ENCODE measurements around the gene MESP2. TPM values are rescaled to one million over a fixed set of nuclear protein-coding genes. Genes with fewer than 3 reads are reported as not detected.

MESP2 gene
- polyA plus RNA-seq, 4 donors, result 0.34 to 0.39 TPM; not detected in 2

- Histone ChIP-seq H3K27me3 (ENCODE audit: control insufficient read depth in 3 of 3, insufficient read depth in 3 of 3, low read length in 3 of 3) (peaks cover 0 to 16% (median 0%) of the 10 kb centered on the region in 3 donors), H3K4me1 (ENCODE audit: control insufficient read depth in 3 of 3, insufficient read depth in 2 of 3, low read depth in 1 of 3, low read length in 2 of 3) (no peaks in the 10 kb centered on the region), H3K36me3 (ENCODE audit: control insufficient read depth in 3 of 3, insufficient read depth in 2 of 3, low read depth in 1 of 3, low read length in 3 of 3) (no peaks in the 10 kb centered on the region), H3K9me3 (ENCODE audit: control insufficient read depth in 2 of 2, insufficient read depth in 1 of 2, low read depth in 1 of 2, low read length in 1 of 2) (no peaks in the 10 kb centered on the region), H3K4me3 (ENCODE audit: low read depth in 1 of 3, low read length in 3 of 3) (no peak overlapping the region), H3K27ac (ENCODE audit: low read depth in 1 of 3, low read length in 2 of 3) (no peak overlapping the region)
- DNase-seq, result no peak
- no peak for FAIRE-seq
- WGBS, 3 donors, result 77 to 83% (median 80%) methylated on average over 8 of the region's 8 CpGs
Observed at GRCh38 chr15:89743594-89743993, 32.5 kb upstream of the MESP2 start.

GRCh38 chr15:89745131-89745530 lies 31.0 kb upstream of the MESP2 start:
- no peak overlapping the region for H3K27ac ChIP-seq (ENCODE audit: low read depth in 1 of 3, low read length in 2 of 3)
- peaks cover 0 to 28% (median 0%) of the 10 kb centered on the region in 3 donors for H3K27me3 ChIP-seq (ENCODE audit: control insufficient read depth in 3 of 3, insufficient read depth in 3 of 3, low read length in 3 of 3)
- H3K36me3 ChIP-seq (ENCODE audit: control insufficient read depth in 3 of 3, insufficient read depth in 2 of 3, low read depth in 1 of 3, low read length in 3 of 3), result no peaks in the 10 kb centered on the region
- peaks cover 0 to 4% (median 0%) of the 10 kb centered on the region in 3 donors for H3K4me1 ChIP-seq (ENCODE audit: control insufficient read depth in 3 of 3, insufficient read depth in 2 of 3, low read depth in 1 of 3, low read length in 2 of 3)
- H3K9me3 ChIP-seq (ENCODE audit: control insufficient read depth in 2 of 2, insufficient read depth in 1 of 2, low read depth in 1 of 2, low read length in 1 of 2), result no peaks in the 10 kb centered on the region
- no peak overlapping the region for H3K4me3 ChIP-seq (ENCODE audit: low read depth in 1 of 3, low read length in 3 of 3)
- FAIRE-seq (no peak), DNase-seq (no peak)
- 83 to 91% (median 84%) methylated on average over 12 to 13 of the region's 13 CpGs for WGBS, 3 donors

- peaks cover 0 to 6% (median 0%) of the 10 kb centered on the region in 3 donors for H3K4me1 ChIP-seq (ENCODE audit: control insufficient read depth in 3 of 3, insufficient read depth in 2 of 3, low read depth in 1 of 3, low read length in 2 of 3)
- FAIRE-seq, result no peak
- 27 to 88% (median 28%) methylated on average over 1 of the region's 1 CpG for WGBS, 3 donors
- no peak overlapping the region for H3K4me3 ChIP-seq (ENCODE audit: low read depth in 1 of 3, low read length in 3 of 3)
- H3K27me3 ChIP-seq (ENCODE audit: control insufficient read depth in 3 of 3, insufficient read depth in 3 of 3, low read length in 3 of 3), result peaks cover 0 to 29% (median 0%) of the 10 kb centered on the region in 3 donors
- no peak overlapping the region for H3K27ac ChIP-seq (ENCODE audit: low read depth in 1 of 3, low read length in 2 of 3)
- H3K36me3 ChIP-seq (ENCODE audit: control insufficient read depth in 3 of 3, insufficient read depth in 2 of 3, low read depth in 1 of 3, low read length in 3 of 3), result no peaks in the 10 kb centered on the region
- no peak for DNase-seq
- H3K9me3 ChIP-seq (ENCODE audit: control insufficient read depth in 2 of 2, insufficient read depth in 1 of 2, low read depth in 1 of 2, low read length in 1 of 2), result no peaks in the 10 kb centered on the region
Observed at GRCh38 chr15:89745768-89746167, 30.4 kb upstream of the MESP2 start.

- no peak overlapping the region for H3K27ac ChIP-seq (ENCODE audit: low read depth in 1 of 3, low read length in 2 of 3)
- FAIRE-seq (no peak), DNase-seq (no peak)
- no peak overlapping the region for H3K4me3 ChIP-seq (ENCODE audit: low read depth in 1 of 3, low read length in 3 of 3)
- no peaks in the 10 kb centered on the region for H3K36me3 ChIP-seq (ENCODE audit: control insufficient read depth in 3 of 3, insufficient read depth in 2 of 3, low read depth in 1 of 3, low read length in 3 of 3)
- 58 to 74% (median 72%) methylated on average over 9 of the region's 9 CpGs for WGBS, 3 donors
- H3K4me1 ChIP-seq (ENCODE audit: control insufficient read depth in 3 of 3, insufficient read depth in 2 of 3, low read depth in 1 of 3, low read length in 2 of 3), result peaks cover 0 to 9% (median 0%) of the 10 kb centered on the region in 3 donors
- H3K27me3 ChIP-seq (ENCODE audit: control insufficient read depth in 3 of 3, insufficient read depth in 3 of 3, low read length in 3 of 3), result peaks cover 0 to 29% (median 0%) of the 10 kb centered on the region in 3 donors
- no peaks in the 10 kb centered on the region for H3K9me3 ChIP-seq (ENCODE audit: control insufficient read depth in 2 of 2, insufficient read depth in 1 of 2, low read depth in 1 of 2, low read length in 1 of 2)
Observed at GRCh38 chr15:89746386-89746780, 29.7 kb upstream of the MESP2 start.

- no peak overlapping the region for H3K27ac ChIP-seq (ENCODE audit: low read depth in 1 of 3, low read length in 2 of 3)
- peaks cover 0 to 29% (median 0%) of the 10 kb centered on the region in 3 donors for H3K27me3 ChIP-seq (ENCODE audit: control insufficient read depth in 3 of 3, insufficient read depth in 3 of 3, low read length in 3 of 3)
- H3K9me3 ChIP-seq (ENCODE audit: control insufficient read depth in 2 of 2, insufficient read depth in 1 of 2, low read depth in 1 of 2, low read length in 1 of 2), result no peaks in the 10 kb centered on the region
- no peak overlapping the region for H3K4me3 ChIP-seq (ENCODE audit: low read depth in 1 of 3, low read length in 3 of 3)
- H3K36me3 ChIP-seq (ENCODE audit: control insufficient read depth in 3 of 3, insufficient read depth in 2 of 3, low read depth in 1 of 3, low read length in 3 of 3), result no peaks in the 10 kb centered on the region
- FAIRE-seq (no peak), DNase-seq (no peak)
- 68 to 85% (median 79%) methylated on average over 28 of the region's 28 CpGs for WGBS, 3 donors
- H3K4me1 ChIP-seq (ENCODE audit: control insufficient read depth in 3 of 3, insufficient read depth in 2 of 3, low read depth in 1 of 3, low read length in 2 of 3), result peaks cover 0 to 10% (median 0%) of the 10 kb centered on the region in 3 donors
Observed at GRCh38 chr15:89747708-89748682, 28.1 kb upstream of the MESP2 start.

- DNase-seq (no peak), FAIRE-seq (no peak)
- no peak overlapping the region for H3K27ac ChIP-seq (ENCODE audit: low read depth in 1 of 3, low read length in 2 of 3)
- peaks cover 0 to 10% (median 0%) of the 10 kb centered on the region in 3 donors for H3K4me1 ChIP-seq (ENCODE audit: control insufficient read depth in 3 of 3, insufficient read depth in 2 of 3, low read depth in 1 of 3, low read length in 2 of 3)
- H3K4me3 ChIP-seq (ENCODE audit: low read depth in 1 of 3, low read length in 3 of 3), result no peak overlapping the region
- H3K27me3 ChIP-seq (ENCODE audit: control insufficient read depth in 3 of 3, insufficient read depth in 3 of 3, low read length in 3 of 3), result peaks cover 0 to 29% (median 0%) of the 10 kb centered on the region in 3 donors
- H3K36me3 ChIP-seq (ENCODE audit: control insufficient read depth in 3 of 3, insufficient read depth in 2 of 3, low read depth in 1 of 3, low read length in 3 of 3), result no peaks in the 10 kb centered on the region
- 84 to 92% (median 88%) methylated on average over 7 of the region's 7 CpGs for WGBS, 3 donors
- no peaks in the 10 kb centered on the region for H3K9me3 ChIP-seq (ENCODE audit: control insufficient read depth in 2 of 2, insufficient read depth in 1 of 2, low read depth in 1 of 2, low read length in 1 of 2)
Observed at GRCh38 chr15:89749054-89749453, 27.1 kb upstream of the MESP2 start.

GRCh38 chr15:89749526-89749925 lies 26.6 kb upstream of the MESP2 start:
- H3K4me1 ChIP-seq (ENCODE audit: control insufficient read depth in 3 of 3, insufficient read depth in 2 of 3, low read depth in 1 of 3, low read length in 2 of 3), result peaks cover 0 to 10% (median 0%) of the 10 kb centered on the region in 3 donors
- no peak for DNase-seq
- H3K27ac ChIP-seq (ENCODE audit: low read depth in 1 of 3, low read length in 2 of 3), result no peak overlapping the region
- H3K9me3 ChIP-seq (ENCODE audit: control insufficient read depth in 2 of 2, insufficient read depth in 1 of 2, low read depth in 1 of 2, low read length in 1 of 2), result no peaks in the 10 kb centered on the region
- FAIRE-seq, result no peak
- no peaks in the 10 kb centered on the region for H3K36me3 ChIP-seq (ENCODE audit: control insufficient read depth in 3 of 3, insufficient read depth in 2 of 3, low read depth in 1 of 3, low read length in 3 of 3)
- WGBS, 3 donors, result 62 to 75% (median 66%) methylated on average over 4 of the region's 4 CpGs
- H3K27me3 ChIP-seq (ENCODE audit: control insufficient read depth in 3 of 3, insufficient read depth in 3 of 3, low read length in 3 of 3), result peaks cover 0 to 29% (median 0%) of the 10 kb centered on the region in 3 donors
- no peak overlapping the region for H3K4me3 ChIP-seq (ENCODE audit: low read depth in 1 of 3, low read length in 3 of 3)

GRCh38 chr15:89749951-89750559 lies 26.1 kb upstream of the MESP2 start:
- Histone ChIP-seq H3K27ac (ENCODE audit: low read depth in 1 of 3, low read length in 2 of 3) (no peak overlapping the region), H3K4me3 (ENCODE audit: low read depth in 1 of 3, low read length in 3 of 3) (peak overlapping the region; percentile 19 to 62 (median 44)), H3K27me3 (ENCODE audit: control insufficient read depth in 3 of 3, insufficient read depth in 3 of 3, low read length in 3 of 3) (peaks cover 0 to 26% (median 0%) of the 10 kb centered on the region in 3 donors), H3K36me3 (ENCODE audit: control insufficient read depth in 3 of 3, insufficient read depth in 2 of 3, low read depth in 1 of 3, low read length in 3 of 3) (no peaks in the 10 kb centered on the region), H3K9me3 (ENCODE audit: control insufficient read depth in 2 of 2, insufficient read depth in 1 of 2, low read depth in 1 of 2, low read length in 1 of 2) (no peaks in the 10 kb centered on the region), H3K4me1 (ENCODE audit: control insufficient read depth in 3 of 3, insufficient read depth in 2 of 3, low read depth in 1 of 3, low read length in 2 of 3) (peaks cover 0 to 10% (median 0%) of the 10 kb centered on the region in 3 donors)
- no peak for FAIRE-seq
- WGBS, 3 donors, result 2 to 10% (median 7%) methylated on average over 27 to 41 of the region's 41 CpGs
- peak; percentile 19 to 44 for DNase-seq

Data from small intestine (tissue), 7 donors.